Measurements from ENCODE around the gene PCYT2. TPM values are rescaled to one million over a fixed set of nuclear protein-coding genes. Genes with fewer than 3 reads are reported as not detected.

PCYT2 gene
- total and polyA plus RNA-seq, 5 donors from 2014 or later, result 25.6 to 30.9 (median 28.0) TPM

GRCh38 chr17:81950501-81950900 lies 39.3 kb upstream of the PCYT2 start:
- no peaks in the 10 kb centered on the region for H3K27me3 ChIP-seq (ENCODE audit: control insufficient read depth, insufficient read depth, low read length)
- Mint-ChIP-seq H3K9me3 (no peaks in the 10 kb centered on the region), H3K27ac (peak overlapping the region in 1 of 3 donors; percentile 20), H3K4me1 (peaks cover 0 to 15% (median 0%) of the 10 kb centered on the region in 4 donors), H3K36me3 (no peaks in the 10 kb centered on the region), H3K4me3 (no peak overlapping the region), H3K27me3 (peaks cover 8% of the 10 kb centered on the region)
- H3K36me3 ChIP-seq (ENCODE audit: control insufficient read depth, insufficient read depth, low read length), result no peaks in the 10 kb centered on the region
- H3K9me3 ChIP-seq (ENCODE audit: control insufficient read depth in 2 of 2, low read length in 2 of 2), result no peaks in the 10 kb centered on the region
- peaks cover 7% of the 10 kb centered on the region for H3K4me1 ChIP-seq (ENCODE audit: control insufficient read depth, insufficient read depth, low read length, poor library complexity, severe bottlenecking)
- H3K27ac ChIP-seq (ENCODE audit: insufficient read depth, low read length, poor library complexity, severe bottlenecking), result no peak overlapping the region
- no peak overlapping the region for H3K4me3 ChIP-seq (ENCODE audit: low read depth, low read length)
- no peak for DNase-seq
- ATAC-seq (ENCODE audit: low read depth in 2 of 2), result no peak

- H3K27ac ChIP-seq (ENCODE audit: insufficient read depth, low read length, poor library complexity, severe bottlenecking), result no peak overlapping the region
- Mint-ChIP-seq H3K4me1 (peaks cover 0 to 15% (median 0%) of the 10 kb centered on the region in 4 donors), H3K27ac (no peak overlapping the region), H3K4me3 (no peak overlapping the region), H3K9me3 (no peaks in the 10 kb centered on the region), H3K27me3 (peaks cover 8% of the 10 kb centered on the region), H3K36me3 (no peaks in the 10 kb centered on the region)
- ATAC-seq (ENCODE audit: low read depth in 2 of 2) (no peak), DNase-seq (no peak)
- H3K36me3 ChIP-seq (ENCODE audit: control insufficient read depth, insufficient read depth, low read length), result no peaks in the 10 kb centered on the region
- no peaks in the 10 kb centered on the region for H3K27me3 ChIP-seq (ENCODE audit: control insufficient read depth, insufficient read depth, low read length)
- H3K4me3 ChIP-seq (ENCODE audit: low read depth, low read length), result no peak overlapping the region
- no peaks in the 10 kb centered on the region for H3K9me3 ChIP-seq (ENCODE audit: control insufficient read depth in 2 of 2, low read length in 2 of 2)
- H3K4me1 ChIP-seq (ENCODE audit: control insufficient read depth, insufficient read depth, low read length, poor library complexity, severe bottlenecking), result peaks cover 7% of the 10 kb centered on the region
Measured at GRCh38 chr17:81948635-81949378, 37.6 kb upstream of the PCYT2 start.

DNA sequence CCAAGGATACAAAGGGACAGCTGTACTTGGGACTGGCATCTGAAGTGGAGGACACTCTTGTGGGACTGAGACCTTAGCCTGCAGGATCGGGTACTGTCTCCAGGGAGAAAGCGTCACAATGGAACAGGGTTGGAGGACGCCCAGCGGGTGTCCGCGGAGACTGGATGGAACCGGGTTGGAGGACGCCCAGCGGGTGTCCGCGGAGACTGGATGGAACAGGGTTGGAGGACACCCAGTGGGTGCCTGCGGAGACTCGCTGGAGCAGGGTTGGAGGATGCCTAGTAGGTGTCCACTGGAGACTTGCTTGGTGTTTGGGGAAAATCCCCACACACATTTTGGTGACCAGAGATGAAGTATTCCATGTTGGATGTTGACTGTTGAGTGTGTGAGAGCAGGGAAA lies 36.0 kb upstream of the PCYT2 start, which contains the start of gene MYADML2:
Gene MYADML2 (minus strand): TSS at position 45 of the 400 bp plus-strand sequence. CDS start 5,492 bp downstream, outside the sequence.
- ATAC-seq (ENCODE audit: low read depth in 2 of 2) (no peak), DNase-seq (no peak)
- H3K9me3 Mint-ChIP-seq, result no peaks in the 10 kb centered on the region
- peaks cover 11% of the 10 kb centered on the region for H3K27me3 Mint-ChIP-seq
- H3K9me3 ChIP-seq (ENCODE audit: control insufficient read depth in 2 of 2, low read length in 2 of 2), result no peaks in the 10 kb centered on the region
- H3K4me1 Mint-ChIP-seq, result peaks cover 0 to 9% (median 0%) of the 10 kb centered on the region in 4 donors
- no peaks in the 10 kb centered on the region for H3K36me3 ChIP-seq (ENCODE audit: control insufficient read depth, insufficient read depth, low read length)
- H3K27ac Mint-ChIP-seq, result no peak within 1 kb of the TSS
- no peaks in the 10 kb centered on the region for H3K4me1 ChIP-seq (ENCODE audit: control insufficient read depth, insufficient read depth, low read length, poor library complexity, severe bottlenecking)
- H3K4me3 ChIP-seq (ENCODE audit: low read depth, low read length), result no peak within 1 kb of the TSS
- no peaks in the 10 kb centered on the region for H3K36me3 Mint-ChIP-seq
- no peak within 1 kb of the TSS for H3K27ac ChIP-seq (ENCODE audit: insufficient read depth, low read length, poor library complexity, severe bottlenecking)
- H3K27me3 ChIP-seq (ENCODE audit: control insufficient read depth, insufficient read depth, low read length), result no peaks in the 10 kb centered on the region
- H3K4me3 Mint-ChIP-seq, result no peak within 1 kb of the TSS

DNA sequence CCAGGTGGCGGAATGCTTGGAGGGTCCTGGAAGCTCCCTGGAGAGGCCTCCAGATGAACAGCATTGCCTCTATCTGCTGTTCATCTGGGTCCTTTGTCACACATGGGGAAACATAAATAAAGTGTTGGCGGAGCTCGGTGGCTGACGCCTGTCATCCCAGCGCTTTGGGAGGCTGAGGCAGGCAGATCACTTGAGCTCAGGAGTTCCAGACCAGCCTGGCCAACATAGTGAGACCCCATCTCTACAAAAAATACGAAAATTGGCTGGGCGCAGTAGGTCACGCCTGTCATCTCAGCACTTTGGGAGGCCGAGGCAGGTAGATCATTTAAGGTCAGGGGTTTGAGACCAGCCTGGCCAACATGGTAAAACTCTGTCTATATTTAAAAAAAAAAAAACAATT lies 33.7 kb upstream of the PCYT2 start:
- ATAC-seq (ENCODE audit: low read depth in 2 of 2), result no peak
- Mint-ChIP-seq H3K9me3 (peaks cover 0 to 1% (median 0%) of the 10 kb centered on the region in 7 donors), H3K36me3 (no peaks in the 10 kb centered on the region), H3K27me3 (peaks cover 7% of the 10 kb centered on the region), H3K27ac (peak overlapping the region in 1 of 3 donors; percentile 43), H3K4me3 (no peak overlapping the region), H3K4me1 (no peaks in the 10 kb centered on the region)
- no peaks in the 10 kb centered on the region for H3K36me3 ChIP-seq (ENCODE audit: control insufficient read depth, insufficient read depth, low read length)
- H3K4me1 ChIP-seq (ENCODE audit: control insufficient read depth, insufficient read depth, low read length, poor library complexity, severe bottlenecking), result no peaks in the 10 kb centered on the region
- H3K4me3 ChIP-seq (ENCODE audit: low read depth, low read length), result no peak overlapping the region
- no peaks in the 10 kb centered on the region for H3K27me3 ChIP-seq (ENCODE audit: control insufficient read depth, insufficient read depth, low read length)
- no peak overlapping the region for H3K27ac ChIP-seq (ENCODE audit: insufficient read depth, low read length, poor library complexity, severe bottlenecking)
- H3K9me3 ChIP-seq (ENCODE audit: control insufficient read depth in 2 of 2, low read length in 2 of 2), result no peaks in the 10 kb centered on the region
- DNase-seq, result no peak

- no peaks in the 10 kb centered on the region for H3K27me3 ChIP-seq (ENCODE audit: control insufficient read depth, insufficient read depth, low read length)
- no peak overlapping the region for H3K4me3 ChIP-seq (ENCODE audit: low read depth, low read length)
- Mint-ChIP-seq H3K27ac (no peak overlapping the region), H3K9me3 (peaks cover 0 to 1% (median 0%) of the 10 kb centered on the region in 7 donors), H3K36me3 (no peaks in the 10 kb centered on the region), H3K27me3 (peaks cover 7% of the 10 kb centered on the region), H3K4me3 (no peak overlapping the region), H3K4me1 (peaks cover 0 to 10% (median 0%) of the 10 kb centered on the region in 4 donors)
- DNase-seq (no peak), ATAC-seq (ENCODE audit: low read depth in 2 of 2) (no peak)
- no peaks in the 10 kb centered on the region for H3K36me3 ChIP-seq (ENCODE audit: control insufficient read depth, insufficient read depth, low read length)
- H3K9me3 ChIP-seq (ENCODE audit: control insufficient read depth in 2 of 2, low read length in 2 of 2), result no peaks in the 10 kb centered on the region
- H3K27ac ChIP-seq (ENCODE audit: insufficient read depth, low read length, poor library complexity, severe bottlenecking), result no peak overlapping the region
- peaks cover 5% of the 10 kb centered on the region for H3K4me1 ChIP-seq (ENCODE audit: control insufficient read depth, insufficient read depth, low read length, poor library complexity, severe bottlenecking)
Measured at GRCh38 chr17:81942167-81942553, 31.0 kb upstream of the PCYT2 start.

- Histone ChIP-seq H3K4me1 (ENCODE audit: control insufficient read depth, insufficient read depth, low read length, poor library complexity, severe bottlenecking) (peaks cover 10% of the 10 kb centered on the region), H3K27me3 (ENCODE audit: control insufficient read depth, insufficient read depth, low read length) (no peaks in the 10 kb centered on the region), H3K36me3 (ENCODE audit: control insufficient read depth, insufficient read depth, low read length) (no peaks in the 10 kb centered on the region), H3K4me3 (ENCODE audit: low read depth, low read length) (no peak overlapping the region), H3K9me3 (ENCODE audit: control insufficient read depth in 2 of 2, low read length in 2 of 2) (no peaks in the 10 kb centered on the region), H3K27ac (ENCODE audit: insufficient read depth, low read length, poor library complexity, severe bottlenecking) (no peak overlapping the region)
- Mint-ChIP-seq H3K4me3 (no peak overlapping the region), H3K27ac (no peak overlapping the region), H3K36me3 (no peaks in the 10 kb centered on the region), H3K9me3 (peaks cover 0 to 1% (median 0%) of the 10 kb centered on the region in 7 donors), H3K4me1 (peaks cover 0 to 11% (median 0%) of the 10 kb centered on the region in 4 donors), H3K27me3 (peaks cover 7% of the 10 kb centered on the region)
- DNase-seq (no peak), ATAC-seq (ENCODE audit: low read depth in 2 of 2) (no peak)
Measured at GRCh38 chr17:81941484-81942166, 30.4 kb upstream of the PCYT2 start.

GRCh38 chr17:81940538-81941483 lies 29.6 kb upstream of the PCYT2 start:
- Histone ChIP-seq H3K27me3 (ENCODE audit: control insufficient read depth, insufficient read depth, low read length) (no peaks in the 10 kb centered on the region), H3K9me3 (ENCODE audit: control insufficient read depth in 2 of 2, low read length in 2 of 2) (no peaks in the 10 kb centered on the region)
- peak overlapping the region in 1 of 4 donors; percentile 36 for H3K4me3 Mint-ChIP-seq

More at GRCh38 chr17:81940538-81941483, 29.6 kb upstream of the PCYT2 start:
- DNase-seq (no peak), ATAC-seq (ENCODE audit: low read depth in 2 of 2) (no peak)
- Histone ChIP-seq H3K27ac (ENCODE audit: insufficient read depth, low read length, poor library complexity, severe bottlenecking) (no peak overlapping the region), H3K36me3 (ENCODE audit: control insufficient read depth, insufficient read depth, low read length) (no peaks in the 10 kb centered on the region), H3K4me3 (ENCODE audit: low read depth, low read length) (no peak overlapping the region), H3K4me1 (ENCODE audit: control insufficient read depth, insufficient read depth, low read length, poor library complexity, severe bottlenecking) (peaks cover 12% of the 10 kb centered on the region)
- Mint-ChIP-seq H3K36me3 (no peaks in the 10 kb centered on the region), H3K9me3 (peaks cover 0 to 1% (median 0%) of the 10 kb centered on the region in 7 donors), H3K27ac (no peak overlapping the region), H3K27me3 (peaks cover 7% of the 10 kb centered on the region), H3K4me1 (peaks cover 0 to 17% (median 0%) of the 10 kb centered on the region in 4 donors)
